ENCODE results near the gene VSTM2A. TPM values are rescaled to one million over a fixed set of nuclear protein-coding genes. Genes with fewer than 3 reads are reported as not detected.
"Not testable (repeated sequence)": the region's sequence is repeated elsewhere in the genome, so short reads cannot be mapped to it uniquely, and the experiment has no call there.

VSTM2A gene
- 1 to 10 TPM; 1.3 to 1.6 TPM for total RNA-seq
- long read RNA-seq: 0 reads

GRCh38 chr7:54541669-54542625, at the start of gene VSTM2A:
TSS of gene VSTM2A (plus strand) at chr7:54542375. CDS start at chr7:54542731, 356 bp downstream.
- DNase-seq (no peak), ATAC-seq (no peak)

DNA sequence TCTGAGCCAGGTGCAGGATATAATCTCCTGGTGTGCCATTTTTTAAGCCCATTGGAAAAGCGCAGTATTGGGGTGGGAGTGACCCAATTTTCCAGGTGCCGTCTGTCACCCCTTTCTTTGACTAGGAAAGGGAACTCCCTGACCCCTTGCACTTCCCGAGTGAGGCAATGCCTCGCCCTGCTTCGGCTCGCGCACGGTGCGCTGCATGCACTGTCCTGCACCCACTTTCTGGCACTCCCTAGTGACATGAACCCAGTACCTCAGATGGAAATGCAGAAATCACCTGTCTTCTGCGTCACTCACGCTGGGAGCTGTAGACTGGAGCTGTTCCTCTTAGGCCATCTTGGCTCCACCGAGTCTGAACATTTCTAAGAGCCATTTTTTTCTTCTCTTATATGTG, 37.6 kb upstream of the VSTM2A start:
- ATAC-seq; DNase-seq; intact Hi-C loops (cut with DNase I, micrococcal nuclease): not testable (repeated sequence)

More at GRCh38 chr7:54541669-54542625, at the start of gene VSTM2A:
- intact Hi-C loops (cut with DNase I, micrococcal nuclease): no loop called here

- no peak for ATAC-seq
- intact Hi-C loops (cut with DNase I, micrococcal nuclease): no loop called here
- no peak for DNase-seq
Observed at GRCh38 chr7:54529568-54529967, 12.6 kb upstream of the VSTM2A start.

DNA sequence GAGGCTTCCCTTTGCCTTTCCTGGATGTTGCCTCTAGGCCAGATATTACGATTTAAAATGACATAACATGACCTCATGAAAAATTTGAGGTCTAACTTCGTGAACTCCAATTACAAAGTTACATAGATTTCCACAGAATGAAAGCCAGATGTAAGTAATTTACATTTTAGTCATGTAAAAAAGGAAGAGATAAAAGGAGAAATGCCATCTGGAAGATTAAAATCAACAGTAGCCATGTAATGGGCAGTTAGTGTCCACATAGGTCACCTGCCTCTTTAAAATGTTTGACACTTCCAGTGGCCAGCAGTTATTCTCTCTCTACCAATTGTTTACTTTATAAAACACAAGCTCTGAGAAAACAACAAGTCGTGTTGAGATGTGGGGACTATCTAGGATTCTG, 4.1 kb upstream of the VSTM2A start:
- DNase-seq (no peak), ATAC-seq (no peak)
- intact Hi-C loops (cut with DNase I, micrococcal nuclease): no loop called here

- ATAC-seq (no peak), DNase-seq (no peak)
- intact Hi-C loops (cut with DNase I, micrococcal nuclease): no loop called here
Observed at GRCh38 chr7:54543051-54543488, 895 bp downstream of the VSTM2A start.

- DNase-seq: no peak
- intact Hi-C loops (cut with DNase I, micrococcal nuclease): no loop called here
- no peak for ATAC-seq
Observed at GRCh38 chr7:54544149-54544526, 2.0 kb downstream of the VSTM2A start.

- ATAC-seq (no peak), DNase-seq (no peak)
- intact Hi-C loops (cut with DNase I, micrococcal nuclease): no loop called here
Observed at GRCh38 chr7:54544527-54545240, 2.5 kb downstream of the VSTM2A start.

GRCh38 chr7:54545241-54545563, 3.0 kb downstream of the VSTM2A start:
- no peak for DNase-seq
- intact Hi-C loops (cut with DNase I, micrococcal nuclease): no loop called here
- no peak for ATAC-seq

GRCh38 chr7:54546081-54546985, 4.2 kb downstream of the VSTM2A start:
- DNase-seq (peak in 1 of 2 donors; percentile 32), ATAC-seq (peak; percentile 70)
- intact Hi-C loops (cut with DNase I, micrococcal nuclease): no loop called here

- DNase-seq (no peak), ATAC-seq (no peak)
- intact Hi-C loops (cut with DNase I, micrococcal nuclease): no loop called here
Observed at GRCh38 chr7:54546986-54547314, 4.8 kb downstream of the VSTM2A start.

GRCh38 chr7:54550471-54550870, 8.3 kb downstream of the VSTM2A start:
- ATAC-seq: no peak
- intact Hi-C loops (cut with DNase I, micrococcal nuclease): no loop called here
- DNase-seq: no peak

GRCh38 chr7:54556121-54556520, 13.9 kb downstream of the VSTM2A start:
- no peak for ATAC-seq
- intact Hi-C loops (cut with DNase I, micrococcal nuclease): no loop called here

GRCh38 chr7:54559401-54559800, 17.2 kb downstream of the VSTM2A start:
- no peak for DNase-seq
- intact Hi-C loops (cut with DNase I, micrococcal nuclease): no loop called here
- ATAC-seq: no peak

More at GRCh38 chr7:54556121-54556520, 13.9 kb downstream of the VSTM2A start:
- DNase-seq: no peak

DNA sequence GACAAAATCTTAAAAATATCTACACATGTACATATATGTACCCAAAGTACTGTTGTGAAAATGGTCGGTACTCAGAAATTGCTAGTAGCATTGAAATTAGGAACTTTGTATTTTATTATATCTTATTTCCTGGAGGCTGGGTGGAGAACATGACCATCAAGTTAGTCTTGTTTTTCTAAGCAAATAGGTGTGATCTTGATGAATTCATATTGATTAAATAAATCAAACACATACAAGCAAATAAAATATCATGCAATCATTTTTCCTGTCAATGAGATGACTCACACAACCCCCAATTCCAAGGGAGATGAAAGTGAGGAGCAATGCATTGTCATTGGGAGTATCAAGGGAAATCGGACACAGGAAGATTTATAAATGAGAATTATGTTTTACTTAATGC, 18.0 kb downstream of the VSTM2A start:
- DNase-seq (no peak), ATAC-seq (peak; percentile 50)
- intact Hi-C loops (cut with DNase I, micrococcal nuclease): no loop called here

DNA sequence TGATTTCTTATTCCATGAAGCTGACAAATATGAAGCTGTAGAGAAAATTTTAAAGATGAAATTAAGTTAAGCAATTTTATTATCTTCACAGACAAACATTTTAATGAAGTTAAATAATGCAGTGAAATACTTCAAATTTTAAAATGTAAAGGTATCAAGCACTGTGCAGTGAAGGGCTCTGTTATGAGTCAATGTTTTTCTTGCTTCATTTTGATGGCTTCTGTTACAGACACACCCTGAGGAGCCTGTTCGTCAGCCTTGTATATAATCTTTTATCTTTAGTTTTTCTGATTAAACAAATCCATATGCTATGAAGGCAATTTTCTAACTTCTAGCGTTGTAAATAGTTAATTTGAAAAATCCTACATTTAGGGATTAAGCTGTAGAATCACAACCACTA, 18.5 kb downstream of the VSTM2A start:
- DNase-seq: no peak
- ATAC-seq: peak; percentile 72
- intact Hi-C loops (cut with DNase I, micrococcal nuclease): no loop called here

DNA sequence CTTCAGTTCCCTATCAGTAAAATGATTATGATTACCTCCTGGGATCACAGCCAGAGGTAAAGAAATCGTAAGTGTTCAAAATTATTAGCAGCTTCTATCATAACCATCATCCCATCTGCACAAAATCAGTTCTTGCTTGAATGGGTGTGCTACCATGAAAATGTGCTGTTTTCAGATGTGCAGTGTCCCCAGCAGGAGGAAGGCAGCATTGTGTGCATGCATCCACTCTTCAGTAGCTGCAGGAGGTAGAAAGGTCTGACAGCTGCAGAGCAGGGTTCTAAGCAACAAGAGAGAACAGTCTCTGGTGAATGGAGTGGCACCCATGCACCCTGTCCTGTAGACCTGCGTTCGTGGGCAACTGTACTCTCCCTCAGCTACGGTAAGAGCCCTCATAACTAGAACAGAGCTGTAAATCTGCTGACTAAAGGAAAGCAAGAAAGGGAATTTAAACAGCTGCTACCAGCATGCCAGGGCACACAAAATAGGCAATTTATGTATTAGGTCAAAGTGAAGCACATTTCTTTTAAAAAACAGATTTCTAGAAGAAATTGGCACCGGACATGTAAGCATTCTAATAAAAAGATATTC, 21.2 kb downstream of the VSTM2A start:
- ATAC-seq: no peak
- no peak for DNase-seq
- intact Hi-C loops (cut with DNase I, micrococcal nuclease): no loop called here

- ATAC-seq (no peak), DNase-seq (no peak)
- intact Hi-C loops (cut with DNase I, micrococcal nuclease): no loop called here
Observed at GRCh38 chr7:54565432-54565831, 23.3 kb downstream of the VSTM2A start.

GRCh38 chr7:54581511-54581910, 39.3 kb downstream of the VSTM2A start:
- DNase-seq: no peak
- intact Hi-C loops (cut with DNase I, micrococcal nuclease): no loop called here
- no peak for ATAC-seq
